T-helper 9 cell (primary cell): ENCODE measurements around the gene SLC12A2.

ENCODE experiments used
- DNase-seq: peaks from one replicate; pipeline ENCODE4 v3.0.0-alpha.2; 2020
- total RNA-seq, 2 donors: gene quantifications; one replicate each; lab custom pipeline; 2026; lab: John Stamatoyannopoulos, UW

SLC12A2 gene
- 34.5 to 51.3 reads per million in 2 donors for total RNA-seq

- peak; percentile 89 for DNase-seq
Observed at GRCh38 chr5:128083033-128083810, at the start of gene SLC12A2. TSS of gene SLC12A2 (plus strand) at chr5:128083766. CDS start at chr5:128083955, 189 bp downstream.

- no peak for DNase-seq
Observed at GRCh38 chr5:128035689-128036088, 47.9 kb upstream of the SLC12A2 start.

GRCh38 chr5:128036950-128037349, 46.6 kb upstream of the SLC12A2 start:
- no peak for DNase-seq

GRCh38 chr5:128038643-128039042, 44.9 kb upstream of the SLC12A2 start:
- no peak for DNase-seq

- DNase-seq: no peak
Observed at GRCh38 chr5:128040927-128041326, 42.6 kb upstream of the SLC12A2 start.

- no peak for DNase-seq
Observed at GRCh38 chr5:128052780-128053179, 30.8 kb upstream of the SLC12A2 start.

- no peak for DNase-seq
Observed at GRCh38 chr5:128053291-128053954, 30.1 kb upstream of the SLC12A2 start.

GRCh38 chr5:128060644-128061385, 22.8 kb upstream of the SLC12A2 start:
- no peak for DNase-seq

GRCh38 chr5:128062172-128062746, 21.3 kb upstream of the SLC12A2 start:
- DNase-seq: no peak

GRCh38 chr5:128074171-128074570, 9.4 kb upstream of the SLC12A2 start:
- no peak for DNase-seq

- no peak for DNase-seq
Observed at GRCh38 chr5:128074953-128075352, 8.6 kb upstream of the SLC12A2 start.

- no peak for DNase-seq
Observed at GRCh38 chr5:128077526-128077925, 6.0 kb upstream of the SLC12A2 start.

GRCh38 chr5:128081111-128081851, 2.3 kb upstream of the SLC12A2 start:
- DNase-seq: no peak

GRCh38 chr5:128082551-128083032, 974 bp upstream of the SLC12A2 start:
- no peak for DNase-seq

- DNase-seq: no peak
Observed at GRCh38 chr5:128083811-128084227, 253 bp downstream of the SLC12A2 start.

- DNase-seq: peak; percentile 42
Observed at GRCh38 chr5:128084228-128085167, 932 bp downstream of the SLC12A2 start.

- DNase-seq: no peak
Observed at GRCh38 chr5:128085413-128085812, 1.8 kb downstream of the SLC12A2 start.

GRCh38 chr5:128091579-128091978, 8.0 kb downstream of the SLC12A2 start:
- no peak for DNase-seq

- no peak for DNase-seq
Observed at GRCh38 chr5:128092144-128092543, 8.6 kb downstream of the SLC12A2 start.

- no peak for DNase-seq
Observed at GRCh38 chr5:128093368-128093767, 9.8 kb downstream of the SLC12A2 start.

GRCh38 chr5:128097224-128097623, 13.7 kb downstream of the SLC12A2 start:
- DNase-seq: no peak
